ENCODE measurements around the gene TAX1BP1.

Gene TAX1BP1

DNA sequence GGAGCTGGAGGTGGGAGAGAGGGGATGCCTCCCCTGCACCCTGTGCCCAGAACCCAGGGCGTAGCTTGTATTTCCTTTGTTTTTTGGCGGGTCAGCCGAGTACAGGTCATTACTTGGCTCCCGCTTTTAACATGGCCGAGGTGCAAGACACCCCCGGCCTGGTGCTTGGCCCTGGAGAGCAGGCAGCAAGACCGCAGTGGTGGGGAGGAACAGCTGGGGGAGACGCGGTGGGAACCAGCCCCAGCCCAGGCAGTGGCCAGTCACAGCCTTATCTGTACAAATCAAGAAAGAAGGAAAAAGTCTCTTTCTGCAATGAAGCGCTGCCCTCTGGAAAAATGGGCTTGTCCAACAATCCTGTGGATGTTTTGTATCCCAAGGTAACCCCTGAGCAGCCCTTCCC is 99.1 kb downstream of the TAX1BP1 start:
- no peak for DNase-seq (ENCODE audit: low read depth)
- no peak overlapping the region for H3K4me3 ChIP-seq (ENCODE audit: low read depth, low read length)
- TF ChIP-seq POLR2A (IDR thresholded peaks at IDR 0.05; ENCODE audit: extremely low read depth, insufficient read length): no peak
- no peak for TF ChIP-seq MAX (IDR thresholded peaks at IDR 0.05; ENCODE audit: low read depth, low read length)
- no peak for TF ChIP-seq MYC (IDR thresholded peaks at IDR 0.05; ENCODE audit: low read depth, low read length)
- no peak for TF ChIP-seq CTCF (IDR thresholded peaks at IDR 0.05; ENCODE audit: low read depth, low read length)

GRCh38 chr7:27840313-27840712 is 100.4 kb downstream of the TAX1BP1 start:
- no peak for DNase-seq (ENCODE audit: low read depth)
- TF ChIP-seq MYC (IDR thresholded peaks at IDR 0.05; ENCODE audit: low read depth, low read length): no peak
- TF ChIP-seq POLR2A (IDR thresholded peaks at IDR 0.05; ENCODE audit: extremely low read depth, insufficient read length): no peak
- no peak for TF ChIP-seq CTCF (IDR thresholded peaks at IDR 0.05; ENCODE audit: low read depth, low read length)
- no peak for TF ChIP-seq MAX (IDR thresholded peaks at IDR 0.05; ENCODE audit: low read depth, low read length)
- no peak overlapping the region for H3K4me3 ChIP-seq (ENCODE audit: low read depth, low read length)

- no peak for DNase-seq (ENCODE audit: low read depth)
- H3K4me3 ChIP-seq (ENCODE audit: low read depth, low read length): no peak overlapping the region
- no peak for TF ChIP-seq CTCF (IDR thresholded peaks at IDR 0.05; ENCODE audit: low read depth, low read length)
- TF ChIP-seq MAX (IDR thresholded peaks at IDR 0.05; ENCODE audit: low read depth, low read length): no peak
Observed at GRCh38 chr7:27840760-27841364, 100.9 kb downstream of the TAX1BP1 start.

DNA sequence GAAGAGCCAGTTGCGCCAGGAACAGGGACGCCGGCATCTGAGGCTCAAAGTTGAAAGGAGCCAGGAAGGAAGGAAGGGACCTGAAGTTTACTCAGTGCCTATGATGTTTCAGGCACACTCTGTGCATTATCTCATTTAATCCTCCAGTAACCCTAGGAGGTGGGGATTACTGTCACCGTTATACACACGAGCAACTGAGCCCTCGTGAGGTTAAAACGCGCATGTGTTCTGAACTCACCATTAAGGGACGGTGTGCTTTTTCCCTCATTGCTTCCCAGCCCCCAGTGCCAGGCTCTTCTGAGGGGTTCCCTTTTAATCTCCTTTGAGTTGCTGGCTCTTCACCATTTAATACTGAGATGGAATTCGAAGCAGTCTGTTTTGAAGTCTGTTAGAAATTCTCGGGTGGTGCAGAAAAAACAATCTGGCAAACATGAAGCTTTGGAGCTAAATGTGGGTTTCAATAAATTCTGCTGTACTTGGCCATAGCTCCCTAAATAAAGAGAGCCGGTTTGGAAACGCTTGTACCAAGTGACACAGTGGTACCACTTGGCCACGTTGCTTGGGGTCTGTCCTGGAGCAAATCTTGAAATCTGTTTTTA is 102.2 kb downstream of the TAX1BP1 start:
- DNase-seq (ENCODE audit: low read depth): no peak
- H3K4me3 ChIP-seq (ENCODE audit: low read depth, low read length): no peak overlapping the region
- no peak for TF ChIP-seq MYC (IDR thresholded peaks at IDR 0.05; ENCODE audit: low read depth, low read length)
- no peak for TF ChIP-seq CTCF (IDR thresholded peaks at IDR 0.05; ENCODE audit: low read depth, low read length)
- no peak for TF ChIP-seq MAX (IDR thresholded peaks at IDR 0.05; ENCODE audit: low read depth, low read length)
- TF ChIP-seq POLR2A (IDR thresholded peaks at IDR 0.05; ENCODE audit: extremely low read depth, insufficient read length): no peak

- no peak for TF ChIP-seq POLR2A (IDR thresholded peaks at IDR 0.05; ENCODE audit: extremely low read depth, insufficient read length)
- H3K4me3 ChIP-seq (ENCODE audit: low read depth, low read length): no peak overlapping the region
- no peak for DNase-seq (ENCODE audit: low read depth)
Observed at GRCh38 chr7:27842851-27843250, 102.9 kb downstream of the TAX1BP1 start.

- no peak for DNase-seq (ENCODE audit: low read depth)
- no peak overlapping the region for H3K4me3 ChIP-seq (ENCODE audit: low read depth, low read length)
- TF ChIP-seq MYC (IDR thresholded peaks at IDR 0.05; ENCODE audit: low read depth, low read length) (no peak), POLR2A (IDR thresholded peaks at IDR 0.05; ENCODE audit: extremely low read depth, insufficient read length) (no peak), MAX (IDR thresholded peaks at IDR 0.05; ENCODE audit: low read depth, low read length) (no peak), CTCF (IDR thresholded peaks at IDR 0.05; ENCODE audit: low read depth, low read length) (no peak)
Observed at GRCh38 chr7:27843584-27844305, 103.8 kb downstream of the TAX1BP1 start.

Measured in NB4 (cell line).